GM12891 (cell line): ENCODE data around the gene PLEKHA8.

Experiments used
- DNase-seq: peaks from one replicate; pipeline ENCODE4 v3.0.0; 2011; ENCODE audit warnings: low spot score; ENCODE audit not compliant: insufficient read length
- FAIRE-seq: peaks from 2 replicates; lab custom pipeline; 2011; peaks lifted over from hg19 to GRCh38; lab: Jason Lieb, UNC
- PAX5 ChIP-seq: IDR thresholded peaks from 2 replicates; pipeline ENCODE4 v1.6.1; 2011; ENCODE audit warnings: low read length, moderate library complexity, mild to moderate bottlenecking; ENCODE audit not compliant: insufficient read depth, severe bottlenecking
- POLR2A ChIP-seq: IDR thresholded peaks from 2 replicates; pipeline ENCODE4 v1.6.1; 2011; ENCODE audit warnings: low read depth, low read length, control low read depth
- POLR2AphosphoS5 ChIP-seq: IDR thresholded peaks from 2 replicates; pipeline ENCODE4 v1.6.1; 2011; ENCODE audit warnings: low read depth, low read length, control low read depth
- POU2F2 ChIP-seq: IDR thresholded peaks from 2 replicates; pipeline ENCODE4 v1.6.1; 2011; ENCODE audit warnings: low read depth, mild to moderate bottlenecking, control low read depth, low read length, moderate library complexity
- SPI1 ChIP-seq: IDR thresholded peaks from 2 replicates; pipeline ENCODE4 v1.6.1; 2011; ENCODE audit warnings: low read depth, low read length, control low read depth
- TAF1 ChIP-seq: IDR thresholded peaks from 2 replicates; pipeline ENCODE4 v1.6.1; 2011; ENCODE audit warnings: low read depth, low read length, control low read depth

Gene PLEKHA8

DNA sequence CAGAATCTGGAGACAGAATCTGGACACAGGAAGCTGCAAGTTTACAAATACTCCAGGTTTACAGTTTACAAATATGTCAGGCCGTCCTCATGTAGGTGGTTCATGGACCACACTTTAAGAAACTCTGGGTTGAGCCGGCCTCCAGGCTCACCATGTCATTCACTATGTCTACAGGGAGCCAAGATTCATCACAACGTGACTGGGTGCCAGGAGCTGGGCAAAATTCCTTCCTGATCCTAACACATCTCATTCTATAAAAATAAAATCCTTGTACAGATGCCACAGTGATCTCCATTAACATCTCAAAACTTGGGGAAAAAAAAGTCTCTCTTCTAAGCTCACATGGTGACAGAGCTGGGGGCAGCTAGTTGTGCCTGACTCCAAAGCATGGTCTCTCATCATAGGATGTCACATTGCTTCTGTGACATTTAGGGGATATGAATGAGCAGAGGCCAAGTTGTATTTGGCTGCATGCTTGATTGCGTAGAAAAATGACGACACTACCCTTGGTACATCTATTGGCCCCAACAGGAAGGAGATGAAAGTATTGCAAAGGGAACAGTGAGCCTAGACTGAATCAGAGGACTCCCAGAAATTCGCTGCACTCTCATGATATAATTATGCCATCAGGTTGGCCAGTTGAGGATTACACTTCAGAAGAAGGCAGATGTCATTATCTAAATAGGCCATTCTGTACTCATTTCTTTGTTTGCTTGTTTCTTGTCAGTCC, 142.4 kb downstream of the PLEKHA8 start:
- TF ChIP-seq POLR2A: no peak
- TF ChIP-seq PAX5: no peak
- TF ChIP-seq SPI1: no peak
- TF ChIP-seq TAF1: no peak
- FAIRE-seq: no peak
- no peak for DNase-seq

DNA sequence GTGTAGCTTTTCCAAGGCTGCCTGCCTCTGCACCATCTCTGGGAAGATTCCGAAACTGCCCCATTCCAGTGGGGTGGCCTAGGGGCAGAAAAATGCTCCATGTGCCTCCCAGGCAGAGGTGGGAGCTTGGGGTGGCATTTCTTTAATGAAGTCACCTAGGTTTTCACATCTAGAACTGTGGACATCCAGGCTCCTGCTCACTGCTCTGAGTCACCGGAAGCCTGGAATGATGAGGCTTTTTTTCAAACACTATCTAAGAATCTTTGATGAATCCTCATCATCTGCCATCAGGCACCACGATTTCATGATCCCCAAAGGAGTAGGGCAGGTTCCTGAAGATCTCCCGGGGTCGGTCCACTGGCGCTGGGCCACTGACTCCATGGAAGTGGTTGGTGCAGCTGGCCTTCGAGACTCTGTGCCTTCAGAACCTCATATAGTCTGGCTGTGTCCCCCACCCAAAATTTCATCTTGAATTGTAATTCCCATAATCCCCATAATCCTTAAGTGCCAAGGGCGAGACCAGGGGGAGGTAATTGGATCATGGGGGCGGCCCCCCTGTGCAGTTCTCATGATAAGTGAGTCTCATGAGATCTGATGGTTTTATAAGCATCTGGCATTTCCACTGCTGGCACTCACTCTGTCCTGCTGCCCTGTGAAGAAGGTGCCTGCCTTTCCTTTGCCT, 143.7 kb downstream of the PLEKHA8 start:
- FAIRE-seq (no peak), DNase-seq (no peak)
- TF ChIP-seq POLR2AphosphoS5 (no peak), SPI1 (no peak), PAX5 (no peak), POLR2A (no peak), POU2F2 (no peak), TAF1 (no peak)

GRCh38 chr7:30172451-30172850, 144.2 kb downstream of the PLEKHA8 start:
- DNase-seq: no peak
- TF ChIP-seq SPI1 (no peak), POU2F2 (no peak), POLR2A (no peak), TAF1 (no peak), PAX5 (no peak), POLR2AphosphoS5 (no peak)
- FAIRE-seq: no peak

GRCh38 chr7:30173058-30173897, 145.1 kb downstream of the PLEKHA8 start:
- TF ChIP-seq POLR2A (no peak), POU2F2 (no peak), POLR2AphosphoS5 (no peak), PAX5 (no peak), TAF1 (no peak)
- DNase-seq (no peak), FAIRE-seq (no peak)

DNA sequence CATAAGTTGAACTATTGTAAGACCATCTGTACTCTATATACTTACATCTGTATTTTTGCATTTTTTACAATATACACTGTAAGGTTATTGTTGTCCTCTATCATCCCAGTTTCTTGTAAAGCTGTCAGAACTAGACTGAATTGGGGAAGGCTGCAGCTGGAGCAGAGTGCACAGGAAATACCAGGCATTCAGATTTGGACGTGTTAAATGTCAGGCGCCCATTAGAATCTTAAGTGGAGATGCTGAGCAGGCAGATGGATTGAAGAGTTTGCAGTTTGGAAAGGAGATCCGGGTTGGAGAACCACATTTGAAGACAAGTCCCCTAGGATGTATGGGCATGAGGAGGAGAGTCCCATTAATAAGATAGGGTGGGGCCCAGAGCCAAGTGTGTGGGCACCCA, 147.0 kb downstream of the PLEKHA8 start:
- TF ChIP-seq POLR2AphosphoS5: no peak
- no peak for DNase-seq
- no peak for FAIRE-seq

- TF ChIP-seq SPI1: no peak
- TF ChIP-seq POLR2A: no peak
- TF ChIP-seq TAF1: no peak
- no peak for TF ChIP-seq POLR2AphosphoS5
- TF ChIP-seq PAX5: no peak
- no peak for TF ChIP-seq POU2F2
- no peak for DNase-seq
- FAIRE-seq: no peak
Measured at GRCh38 chr7:30175636-30176147, 147.5 kb downstream of the PLEKHA8 start.

GRCh38 chr7:30176463-30177109, 148.4 kb downstream of the PLEKHA8 start:
- FAIRE-seq: peak; percentile 55
- no peak for DNase-seq
- TF ChIP-seq POLR2AphosphoS5 (no peak), POU2F2 (no peak), TAF1 (no peak), SPI1 (no peak), POLR2A (no peak), PAX5 (no peak)

GRCh38 chr7:30177186-30177585, 149.0 kb downstream of the PLEKHA8 start:
- DNase-seq: no peak
- FAIRE-seq: no peak
- TF ChIP-seq TAF1: no peak
- no peak for TF ChIP-seq POLR2AphosphoS5
- no peak for TF ChIP-seq POU2F2
- TF ChIP-seq PAX5: no peak
- TF ChIP-seq POLR2A: no peak
- TF ChIP-seq SPI1: no peak

- FAIRE-seq: peak; percentile 28
- TF ChIP-seq SPI1 (no peak), POLR2AphosphoS5 (no peak), POU2F2 (no peak), PAX5 (no peak), TAF1 (no peak), POLR2A (no peak)
- DNase-seq: no peak
Measured at GRCh38 chr7:30177965-30178364, 149.8 kb downstream of the PLEKHA8 start.
